B cell (primary cell): ENCODE results near the gene ZNF669.

Experiments used
- CTCF ChIP-seq: fragments of 200-600 bp; IDR thresholded peaks from one replicate; pipeline ENCODE4 v1.8.0; 2022; ENCODE audit warnings: antibody characterized with exemption, mild to moderate bottlenecking
- EZH2 ChIP-seq: IDR thresholded peaks from 2 replicates; pipeline ENCODE4 v1.6.1; 2012; ENCODE audit warnings: borderline replicate concordance, low read depth, mild to moderate bottlenecking, moderate library complexity, low read length; ENCODE audit not compliant: insufficient read depth, poor library complexity, severe bottlenecking

GRCh38 chr1:247084771-247085170 is 19.4 kb downstream of the ZNF669 start:
- TF ChIP-seq CTCF (no peak), EZH2 (no peak)
